Loucy (cell line): ENCODE results near the gene COX7A2L.
"Not testable (repeated sequence)": the region's sequence is repeated elsewhere in the genome, so short reads cannot be mapped to it uniquely, and the experiment has no call there.

Source experiments
- H2AFZ ChIP-seq: fragments of 200-600 bp; sonication (generic); 2 replicates; pipeline ENCODE4 v1.6.0; 2016; ENCODE audit warnings: antibody characterized with exemption, mild to moderate bottlenecking, low read length, moderate library complexity
- H3F3A ChIP-seq: fragments of 200-600 bp; 2 replicates; pipeline ENCODE4 v1.6.0; 2016; ENCODE audit warnings: antibody characterized with exemption, low read depth, mild to moderate bottlenecking
- H3K27me3 ChIP-seq: fragments of 200-600 bp; sonication (generic); 2 replicates; pipeline ENCODE4 v1.6.1; 2014; ENCODE audit warnings: low read length, mild to moderate bottlenecking; ENCODE audit not compliant: insufficient read depth, poor library complexity, severe bottlenecking
- H3K36me3 ChIP-seq: fragments of 200-600 bp; sonication (generic); 2 replicates; pipeline ENCODE4 v1.6.1; 2016; ENCODE audit warnings: low read length; ENCODE audit not compliant: insufficient read depth
- H3K4me1 ChIP-seq: fragments of 200-600 bp; sonication (generic); 2 replicates; pipeline ENCODE4 v1.5.1; 2014; ENCODE audit warnings: low read length, mild to moderate bottlenecking; ENCODE audit not compliant: insufficient read depth, poor library complexity, severe bottlenecking
- H3K4me2 ChIP-seq: fragments of 200-600 bp; sonication (generic); 2 replicates; pipeline ENCODE4 v1.6.0; 2014; ENCODE audit warnings: antibody characterized with exemption, low read length, low read depth, mild to moderate bottlenecking; ENCODE audit not compliant: poor library complexity, severe bottlenecking
- H3K4me3 ChIP-seq: fragments of 200-600 bp; sonication (generic); 2 replicates; pipeline ENCODE4 v1.5.1; 2014; ENCODE audit warnings: low read length, mild to moderate bottlenecking, mixed read lengths; ENCODE audit not compliant: poor library complexity, severe bottlenecking
- H3K79me2 ChIP-seq: fragments of 200-600 bp; sonication (generic); 2 replicates; pipeline ENCODE4 v1.6.1; 2014; ENCODE audit warnings: low read length; ENCODE audit not compliant: insufficient read depth
- H3K9ac ChIP-seq: fragments of 200-600 bp; sonication (generic); 2 replicates; pipeline ENCODE4 v1.6.0; 2014; ENCODE audit warnings: mild to moderate bottlenecking, low read depth, low read length, moderate library complexity; ENCODE audit not compliant: poor library complexity, severe bottlenecking
- H3K9me2 ChIP-seq: fragments of 200-600 bp; sonication (generic); replicated peaks from 2 replicates; pipeline ENCODE4 v1.6.1; 2016; ENCODE audit warnings: low read depth, low read length, mixed read lengths
- H3K9me3 ChIP-seq: fragments of 200-600 bp; sonication (generic); 2 replicates; pipeline ENCODE4 v1.6.1; 2014; ENCODE audit warnings: mild to moderate bottlenecking, antibody characterized with exemption, low read length, low read depth; ENCODE audit not compliant: insufficient read depth
- H4K20me1 ChIP-seq: fragments of 200-600 bp; sonication (generic); 2 replicates; pipeline ENCODE4 v1.6.0; 2014; ENCODE audit warnings: antibody characterized with exemption, low read length, mild to moderate bottlenecking; ENCODE audit not compliant: insufficient read depth, poor library complexity, severe bottlenecking
- EZH2phosphoT487 ChIP-seq: fragments of 200-600 bp; IDR thresholded peaks from 2 replicates; pipeline ENCODE4 v1.6.1; 2018; ENCODE audit warnings: antibody characterized with exemption, mild to moderate bottlenecking, moderate library complexity, borderline replicate concordance
- TF ChIP-seq, protein P1 (sequence below): fragments of 200-600 bp; sonication (generic); conservative IDR thresholded peaks from 2 replicates; pipeline ENCODE4 v1.5.1; 2014; ENCODE audit warnings: mild to moderate bottlenecking, antibody characterized with exemption, low read length

The COX7A2L gene

DNA sequence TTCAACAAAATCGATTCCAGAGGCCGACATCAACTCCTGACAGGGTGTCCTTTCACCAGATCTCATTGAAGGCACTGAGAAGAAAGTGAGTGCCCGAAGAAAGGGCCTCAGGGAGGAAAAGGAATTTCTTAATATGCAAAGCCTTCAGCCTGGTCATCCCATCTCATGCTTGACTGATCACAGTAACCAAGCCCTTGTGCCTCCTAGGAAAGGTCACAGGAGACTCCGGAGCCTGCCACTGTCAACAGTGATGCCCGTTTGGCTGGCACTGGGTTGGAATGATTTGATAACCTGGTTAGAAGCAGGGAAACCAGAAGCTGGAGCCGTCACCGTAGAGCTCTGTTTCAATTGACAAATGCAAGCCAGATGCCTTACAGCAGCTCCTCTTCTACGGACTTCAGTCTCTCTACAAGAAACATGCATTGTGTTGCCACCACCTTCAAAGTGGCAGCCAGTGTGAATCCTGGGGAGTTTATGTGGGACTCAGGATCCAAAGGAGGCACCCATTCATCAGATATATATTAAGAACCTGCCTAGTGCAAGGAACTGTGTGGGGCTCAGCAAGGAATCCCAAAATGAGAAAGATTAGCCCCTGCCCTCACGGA, 24.6 kb downstream of the COX7A2L start:
- Histone ChIP-seq H4K20me1 (no peaks in the 10 kb centered on the region), H3K9ac (no peak overlapping the region), H3K4me2 (no peak overlapping the region), H3K27me3 (no peaks in the 10 kb centered on the region), H3K9me3 (no peaks in the 10 kb centered on the region), H3K36me3 (peaks cover 31% of the 10 kb centered on the region; the same call in 1 of the 2 replicates), H3K79me2 (no peaks in the 10 kb centered on the region), H3K4me3 (no peak overlapping the region), H2AFZ (no peak overlapping the region), H3F3A (no peaks in the 10 kb centered on the region), H3K9me2 (no peaks in the 10 kb centered on the region), H3K4me1 (no peaks in the 10 kb centered on the region)
- TF ChIP-seq, protein P1, sequence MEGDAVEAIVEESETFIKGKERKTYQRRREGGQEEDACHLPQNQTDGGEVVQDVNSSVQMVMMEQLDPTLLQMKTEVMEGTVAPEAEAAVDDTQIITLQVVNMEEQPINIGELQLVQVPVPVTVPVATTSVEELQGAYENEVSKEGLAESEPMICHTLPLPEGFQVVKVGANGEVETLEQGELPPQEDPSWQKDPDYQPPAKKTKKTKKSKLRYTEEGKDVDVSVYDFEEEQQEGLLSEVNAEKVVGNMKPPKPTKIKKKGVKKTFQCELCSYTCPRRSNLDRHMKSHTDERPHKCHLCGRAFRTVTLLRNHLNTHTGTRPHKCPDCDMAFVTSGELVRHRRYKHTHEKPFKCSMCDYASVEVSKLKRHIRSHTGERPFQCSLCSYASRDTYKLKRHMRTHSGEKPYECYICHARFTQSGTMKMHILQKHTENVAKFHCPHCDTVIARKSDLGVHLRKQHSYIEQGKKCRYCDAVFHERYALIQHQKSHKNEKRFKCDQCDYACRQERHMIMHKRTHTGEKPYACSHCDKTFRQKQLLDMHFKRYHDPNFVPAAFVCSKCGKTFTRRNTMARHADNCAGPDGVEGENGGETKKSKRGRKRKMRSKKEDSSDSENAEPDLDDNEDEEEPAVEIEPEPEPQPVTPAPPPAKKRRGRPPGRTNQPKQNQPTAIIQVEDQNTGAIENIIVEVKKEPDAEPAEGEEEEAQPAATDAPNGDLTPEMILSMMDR = no peak
- no peak for TF ChIP-seq EZH2phosphoT487

DNA sequence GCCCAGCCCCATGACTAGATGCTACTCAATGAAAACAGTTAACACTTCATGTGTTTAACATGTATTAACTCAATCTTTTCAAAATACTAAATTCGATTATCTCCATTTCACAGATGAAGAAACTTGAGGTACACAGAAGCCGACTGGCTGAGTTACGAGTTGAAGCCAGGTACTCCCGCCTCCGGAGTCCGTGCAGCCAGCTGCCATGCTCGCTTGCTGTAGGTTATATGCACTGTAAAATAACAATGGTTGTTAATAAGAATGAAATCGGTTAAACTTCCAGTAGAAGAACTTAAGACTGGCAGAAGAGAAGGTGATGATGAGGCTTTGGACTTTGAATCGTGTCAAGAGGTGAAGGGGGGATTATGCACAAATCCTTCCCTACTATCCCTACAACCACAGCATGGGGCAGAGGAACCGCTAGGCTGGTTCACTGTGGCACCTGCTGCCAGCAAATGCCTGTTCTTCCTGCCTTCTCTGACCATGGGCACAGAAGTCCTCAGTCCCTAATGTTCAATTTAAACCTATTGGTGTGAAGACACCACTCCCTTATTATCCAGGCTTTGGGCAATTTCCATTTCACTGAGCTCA, 25.4 kb downstream of the COX7A2L start:
- Histone ChIP-seq H3F3A (no peaks in the 10 kb centered on the region), H3K27me3 (no peaks in the 10 kb centered on the region), H3K4me1 (no peaks in the 10 kb centered on the region), H3K9ac (no peak overlapping the region), H3K9me2 (no peaks in the 10 kb centered on the region), H3K9me3 (no peaks in the 10 kb centered on the region), H3K36me3 (peaks cover 31% of the 10 kb centered on the region; the same call in 1 of the 2 replicates), H3K79me2 (no peaks in the 10 kb centered on the region), H4K20me1 (no peaks in the 10 kb centered on the region), H2AFZ (no peak overlapping the region), H3K4me3 (no peak overlapping the region), H3K4me2 (no peak overlapping the region)
- TF ChIP-seq, protein P1 = no peak
- no peak for TF ChIP-seq EZH2phosphoT487

DNA sequence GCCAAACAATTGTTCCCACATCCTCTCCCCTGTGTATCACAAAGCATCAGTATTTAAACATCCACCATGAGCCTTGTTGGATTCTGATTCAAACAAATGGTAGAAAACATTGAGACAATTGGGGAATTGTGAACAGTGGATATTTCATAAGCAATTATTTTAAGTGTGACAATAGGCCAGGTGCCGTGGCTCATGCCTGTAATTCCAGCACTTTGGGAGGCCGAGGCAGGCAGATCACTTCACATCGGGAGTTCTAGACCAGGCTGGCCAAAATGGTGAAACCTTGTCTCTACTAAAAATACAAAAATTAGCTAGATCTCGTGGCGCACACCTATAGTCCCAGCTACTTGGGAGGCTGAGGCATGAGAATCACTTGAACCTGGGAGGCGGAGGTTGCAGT, 26.2 kb downstream of the COX7A2L start:
- H3K4me2 ChIP-seq, H3K4me1 ChIP-seq, H2AFZ ChIP-seq, H3K9ac ChIP-seq, H3K4me3 ChIP-seq, H3K79me2 ChIP-seq, H3K9me3 ChIP-seq, H3K27me3 ChIP-seq, H4K20me1 ChIP-seq, H3K9me2 ChIP-seq, H3F3A ChIP-seq: not testable (repeated sequence)
- peaks cover 37% of the 10 kb centered on the region; the same call in 1 of the 2 replicates for H3K36me3 ChIP-seq

DNA sequence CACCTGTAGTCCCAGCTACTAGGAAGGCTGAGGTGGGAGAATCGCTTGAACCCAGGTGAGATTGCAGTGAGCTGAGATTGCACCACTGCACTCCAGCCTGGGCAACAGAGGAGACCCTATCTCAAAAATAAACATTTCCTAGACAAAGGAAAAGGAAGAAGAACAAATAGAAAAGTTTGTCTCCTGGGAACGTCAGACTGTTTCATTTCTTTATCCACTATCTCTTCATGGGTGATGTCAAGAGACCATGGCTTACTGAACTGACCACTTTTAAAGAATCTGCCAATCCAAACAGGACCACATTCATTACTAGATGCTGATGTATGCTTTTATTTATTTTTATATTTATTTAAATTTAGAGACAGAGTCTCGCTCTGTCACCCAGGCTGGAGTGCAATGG, 26.8 kb downstream of the COX7A2L start:
- Histone ChIP-seq H3K4me3 (no peak overlapping the region), H3K79me2 (no peaks in the 10 kb centered on the region), H4K20me1 (no peaks in the 10 kb centered on the region), H3K4me2 (no peak overlapping the region), H3K4me1 (no peaks in the 10 kb centered on the region), H3K27me3 (no peaks in the 10 kb centered on the region), H3K9me2 (no peaks in the 10 kb centered on the region), H3K36me3 (peaks cover 43% of the 10 kb centered on the region; the same call in 1 of the 2 replicates), H3F3A (no peaks in the 10 kb centered on the region), H2AFZ (no peak overlapping the region), H3K9me3 (no peaks in the 10 kb centered on the region), H3K9ac (no peak overlapping the region)
- no peak for TF ChIP-seq EZH2phosphoT487
- TF ChIP-seq, protein P1 = no peak
